HG03060 (cell line): Measurements from ENCODE around the gene ZDHHC4.
"Not testable (repeated sequence)": the region's sequence is repeated elsewhere in the genome, so short reads cannot be mapped to it uniquely, and the experiment has no call there.

Experiments
- ATAC-seq: cut with Tn5 transposase; IDR thresholded peaks from one replicate; pipeline ENCODE4 v1.9.1; 2021; ENCODE audit warnings: low read depth, moderate number of reproducible peaks; ENCODE audit not compliant: unreplicated experiment

The ZDHHC4 gene

DNA sequence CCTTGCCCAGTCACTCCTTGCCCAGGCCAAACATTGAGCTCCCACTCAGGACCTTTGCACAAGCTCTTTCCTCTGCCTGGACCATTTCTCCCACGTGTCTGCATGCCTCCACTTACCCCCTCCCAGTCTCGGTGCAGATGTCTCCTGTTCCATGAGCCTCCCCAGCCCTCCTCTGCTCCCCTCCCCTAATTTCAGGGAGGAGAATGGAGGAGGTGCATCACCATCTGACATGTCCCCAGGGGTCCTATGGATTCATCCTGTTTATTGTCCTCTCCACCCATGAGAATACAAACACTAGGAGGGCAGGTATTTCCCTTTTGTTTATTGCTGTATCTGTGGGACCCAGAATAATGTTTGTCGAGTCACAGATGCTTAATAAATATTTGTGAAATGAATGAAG lies 17.4 kb upstream of the ZDHHC4 start:
- ATAC-seq, result no peak

DNA sequence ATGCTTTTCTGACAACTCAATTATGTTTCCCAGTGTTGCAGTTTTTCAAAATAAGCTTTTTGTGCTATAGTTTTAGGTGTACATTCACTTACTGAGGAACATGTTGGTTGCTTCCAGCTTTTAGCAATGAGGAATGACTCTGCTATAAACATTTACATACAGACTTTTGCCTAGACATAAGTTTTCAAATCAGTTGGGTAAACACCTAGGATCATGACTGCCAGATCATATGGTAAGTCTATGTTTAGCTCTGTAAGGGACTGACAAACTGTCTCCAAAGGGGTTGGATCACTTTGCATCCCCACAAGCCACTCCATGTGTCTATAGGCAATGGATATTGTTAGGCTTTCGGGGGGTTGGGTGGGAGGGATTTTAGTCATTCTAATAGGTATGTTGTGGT lies 15.1 kb upstream of the ZDHHC4 start:
- no peak for ATAC-seq

DNA sequence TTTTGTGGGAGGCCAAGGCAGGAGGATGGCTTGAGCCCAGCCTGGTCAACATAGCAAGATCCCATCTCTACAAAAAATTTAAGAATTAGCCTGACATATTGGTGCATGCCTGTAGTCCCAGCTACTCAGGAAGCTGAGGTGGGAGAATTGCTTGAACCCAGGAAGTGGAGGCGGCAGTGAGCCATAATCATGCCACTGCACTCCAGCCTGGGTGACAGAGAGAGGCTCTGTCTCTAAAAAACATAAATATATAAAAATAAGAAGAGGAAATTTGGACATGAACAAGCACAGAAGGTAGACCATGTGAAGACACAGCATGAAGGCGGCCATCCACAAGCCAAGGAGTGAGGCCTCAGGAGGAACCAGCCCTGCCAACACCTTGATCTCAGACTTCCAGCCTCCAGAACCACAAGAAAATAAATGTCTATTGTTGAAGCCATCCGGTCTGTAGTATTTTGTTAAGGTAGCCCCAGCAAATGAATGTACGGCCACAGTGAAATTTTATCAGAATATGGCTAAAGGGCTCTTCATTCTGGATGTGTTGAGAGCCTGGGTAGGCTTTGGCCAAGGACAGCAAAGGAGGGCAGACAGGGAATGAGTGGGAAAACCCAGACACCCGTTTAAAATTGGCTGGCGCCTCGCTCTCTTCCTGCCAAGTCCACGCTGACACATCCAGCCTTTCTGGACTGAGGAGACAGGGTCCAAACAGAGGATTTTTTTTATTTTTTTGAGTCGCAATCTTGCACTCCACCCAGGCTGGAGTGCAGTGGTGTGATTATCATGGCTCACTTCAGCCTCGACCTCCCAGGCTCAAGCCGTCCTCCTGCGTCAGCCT lies 13.1 kb upstream of the ZDHHC4 start:
- ATAC-seq, result no peak

DNA sequence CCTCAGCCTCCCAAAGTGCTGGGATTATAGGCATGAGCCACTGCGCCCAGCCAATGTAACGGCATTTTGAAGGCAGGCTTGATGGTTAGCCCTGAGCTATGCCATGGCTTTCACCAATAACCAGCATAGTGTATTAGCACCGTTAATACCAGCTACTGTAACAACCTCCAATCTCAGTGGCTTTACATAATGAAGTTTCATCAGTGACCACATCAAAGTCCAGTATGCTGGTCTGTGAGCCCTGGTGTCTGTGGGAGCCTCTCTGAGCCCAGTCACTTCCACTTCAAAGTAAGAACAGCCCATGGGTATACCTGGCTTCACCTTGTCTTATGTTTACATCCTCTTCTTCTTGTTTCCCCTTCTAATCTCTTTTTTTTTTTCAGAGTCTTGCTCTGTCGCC lies 11.6 kb upstream of the ZDHHC4 start:
- ATAC-seq, result no peak

DNA sequence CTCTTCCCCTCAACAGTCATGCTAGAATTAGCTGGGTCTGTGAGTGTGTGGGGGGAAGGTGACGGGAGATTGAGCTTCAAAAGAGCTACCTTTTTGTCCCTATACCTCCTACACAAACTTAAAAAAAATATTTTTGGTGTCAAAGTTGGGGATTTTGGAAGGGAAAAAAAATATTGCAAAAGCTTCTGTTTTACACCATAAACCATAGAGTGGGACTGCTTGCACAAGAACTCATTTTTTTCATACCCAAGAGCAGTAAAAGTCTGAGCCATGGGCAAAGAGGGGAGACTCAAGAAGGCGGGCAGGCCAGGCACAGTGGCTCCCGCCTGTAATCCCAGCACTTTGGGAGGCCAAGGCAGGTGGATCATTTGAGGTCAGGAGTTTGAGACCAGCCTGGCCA lies 9.4 kb upstream of the ZDHHC4 start:
- no peak for ATAC-seq

DNA sequence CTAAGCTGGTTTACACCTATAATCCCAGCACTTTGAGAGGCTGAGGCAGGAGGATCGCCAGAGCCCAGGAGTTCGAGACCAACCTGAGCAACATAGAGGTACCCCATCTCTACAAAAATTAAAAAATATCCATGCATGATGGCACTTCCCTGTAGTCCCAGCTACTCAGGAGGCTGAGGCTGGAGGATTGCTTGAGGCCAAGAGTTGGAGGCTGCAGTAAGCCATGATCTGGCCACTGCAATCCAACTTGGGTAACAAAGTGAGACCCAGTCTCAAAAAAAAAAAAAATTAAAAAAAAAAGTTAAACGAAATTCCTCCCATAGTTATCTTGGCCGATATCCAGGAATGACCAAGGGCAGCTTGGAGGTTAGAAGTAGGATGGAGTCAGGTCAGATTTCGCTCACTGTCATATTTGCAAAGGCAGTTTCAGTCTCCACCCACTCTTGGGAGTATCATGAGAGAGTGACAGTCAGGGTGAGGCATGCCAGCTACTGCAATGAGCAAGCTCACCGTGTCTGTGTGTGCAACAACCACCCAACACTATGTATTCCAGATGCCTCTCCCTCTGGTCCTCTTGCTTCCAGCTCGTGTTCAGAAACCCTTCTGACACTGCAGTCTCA lies 6.0 kb upstream of the ZDHHC4 start:
- ATAC-seq, result peak; percentile 60

DNA sequence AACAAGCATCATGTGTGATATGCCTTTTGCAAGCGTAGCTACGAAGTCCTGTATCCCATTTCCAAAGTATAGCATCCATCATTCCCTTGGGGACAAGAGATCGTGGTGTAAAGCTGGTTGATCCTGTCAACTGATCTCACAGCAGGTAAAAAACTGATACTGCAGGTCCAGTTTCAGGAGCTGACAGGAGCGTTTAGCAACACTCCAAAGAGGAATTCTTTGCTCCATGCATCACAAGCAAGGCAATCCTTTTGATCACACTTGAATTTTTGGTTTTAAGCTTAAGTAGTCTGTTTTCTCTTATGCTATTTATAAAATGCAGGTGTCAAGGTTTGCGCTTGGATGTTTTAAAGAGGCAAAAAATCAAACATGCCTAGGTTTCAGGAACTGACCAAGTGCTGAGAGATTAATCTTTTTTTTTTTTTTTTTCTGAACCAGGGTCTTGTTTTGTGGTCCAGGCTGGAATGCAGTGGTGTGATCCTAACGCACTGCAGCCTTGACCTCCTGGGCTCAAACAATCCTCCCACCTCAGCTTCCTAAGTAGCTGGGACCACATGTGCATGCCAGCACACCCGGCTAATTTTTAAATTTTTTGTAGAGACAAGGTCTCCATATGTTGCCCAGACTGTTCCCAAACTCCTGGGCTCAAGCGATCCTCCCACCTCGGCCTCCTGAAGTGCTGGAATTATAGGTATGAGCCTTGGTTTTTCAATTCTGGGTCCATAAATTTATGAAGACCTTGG lies 1.8 kb upstream of the ZDHHC4 start:
- no peak for ATAC-seq

DNA sequence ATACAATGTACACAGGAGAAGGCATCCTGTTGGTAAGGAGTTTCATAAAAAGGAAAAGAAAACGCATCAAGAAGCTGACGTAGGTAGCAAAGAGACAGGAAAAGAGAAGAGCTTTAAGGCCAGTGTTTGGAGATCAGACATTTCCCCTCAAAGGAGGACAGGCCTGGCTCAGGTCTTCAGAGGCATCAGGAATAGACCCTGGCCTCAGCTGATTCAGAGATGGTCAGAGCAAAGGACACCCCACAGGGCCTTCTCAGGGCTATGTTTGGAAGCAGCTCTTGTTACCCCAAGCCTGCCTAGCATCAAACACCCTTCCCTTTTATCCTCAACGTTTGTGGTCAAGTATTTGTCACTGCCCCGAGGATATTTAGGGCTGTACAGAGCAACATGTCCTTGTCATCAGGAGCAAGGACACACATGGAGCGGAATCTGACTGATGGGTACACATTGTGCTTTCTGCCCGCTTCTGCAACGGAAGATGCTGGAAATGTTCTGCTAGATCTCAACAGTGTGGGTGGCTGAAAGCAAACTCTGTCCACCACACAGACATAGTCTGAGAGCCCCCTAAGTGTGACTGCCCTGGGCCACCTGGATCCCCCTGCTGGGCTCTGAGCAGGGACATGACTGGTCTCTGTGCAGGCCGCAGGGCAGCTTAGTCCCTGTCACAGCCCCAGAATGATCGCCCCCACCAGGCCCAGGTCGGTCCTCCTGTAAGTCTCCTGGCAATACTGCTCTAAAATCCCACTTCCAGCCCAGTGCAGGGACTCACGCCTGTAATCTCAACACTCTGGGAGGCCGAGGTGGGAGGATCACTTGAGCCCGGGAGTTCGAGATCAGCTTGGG lies 1.0 kb upstream of the ZDHHC4 start:
- no peak for ATAC-seq

DNA sequence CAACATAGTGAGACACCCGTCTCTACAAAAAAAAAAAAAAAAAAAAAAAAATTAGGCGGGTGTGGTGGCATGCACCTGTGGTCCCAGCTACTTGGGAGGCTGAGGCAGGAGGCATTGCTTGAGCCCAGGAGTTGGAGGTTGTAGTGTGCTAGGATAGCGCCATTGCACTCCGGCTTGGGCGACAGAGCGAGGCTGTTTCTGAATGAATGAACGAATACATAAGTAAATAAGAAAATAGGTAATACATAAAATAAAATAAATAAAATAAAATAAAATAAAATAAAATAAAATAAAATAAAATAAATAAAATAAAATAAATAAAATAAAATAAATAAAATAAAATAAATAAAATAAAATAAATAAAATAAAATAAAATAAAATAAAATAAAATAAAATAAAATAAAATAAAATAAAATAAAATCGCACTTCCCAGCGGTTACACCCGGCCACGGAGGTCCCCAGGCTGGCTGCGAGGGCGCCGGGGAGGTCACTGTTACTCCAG lies 336 bp upstream of the ZDHHC4 start:
- not testable (repeated sequence) for ATAC-seq

DNA sequence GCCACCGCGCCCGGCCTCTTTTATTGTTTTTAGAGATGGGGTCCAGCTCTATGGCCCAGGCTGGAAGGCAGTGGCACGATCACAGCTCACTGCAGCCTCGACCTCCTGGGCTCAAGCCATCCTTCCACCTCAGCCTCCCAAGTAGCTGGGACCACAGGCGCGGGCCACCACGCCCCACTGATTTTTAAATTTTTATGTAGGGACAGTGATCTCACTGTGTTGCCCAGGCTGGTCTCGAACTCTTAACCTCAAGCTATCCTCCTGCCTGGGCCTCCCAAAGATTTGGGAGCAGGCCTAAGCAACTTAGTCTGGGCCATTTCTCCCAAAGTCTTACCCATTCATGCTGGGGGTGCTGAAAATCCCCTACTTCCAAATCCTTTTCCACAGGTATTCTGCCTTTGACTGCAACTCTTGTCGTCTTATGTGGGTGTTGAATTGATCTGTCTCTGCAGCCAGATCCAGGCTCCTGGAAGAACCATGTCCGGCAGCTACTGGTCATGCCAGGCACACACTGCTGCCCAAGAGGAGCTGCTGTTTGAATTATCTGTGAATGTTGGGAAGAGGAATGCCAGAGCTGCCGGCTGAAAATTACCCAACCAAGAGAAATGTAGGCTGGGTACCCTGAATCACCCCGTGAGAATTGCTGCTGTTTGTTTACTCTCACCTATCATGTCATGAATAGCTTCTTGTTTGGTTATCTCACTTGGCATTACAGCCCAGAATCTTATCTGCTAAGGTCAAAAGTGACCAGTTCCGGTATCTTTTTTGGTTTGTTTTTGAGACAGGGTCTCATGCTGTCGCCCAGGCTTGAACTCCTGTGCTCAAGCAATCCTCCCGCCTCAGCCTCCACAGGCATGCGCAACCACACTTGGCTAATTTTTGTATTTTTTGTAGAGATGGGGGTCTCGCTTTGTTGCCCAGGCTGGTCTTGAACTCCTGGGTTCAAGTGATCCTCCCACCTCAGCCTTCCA lies 1.1 kb downstream of the ZDHHC4 start:
- ATAC-seq, result no peak

DNA sequence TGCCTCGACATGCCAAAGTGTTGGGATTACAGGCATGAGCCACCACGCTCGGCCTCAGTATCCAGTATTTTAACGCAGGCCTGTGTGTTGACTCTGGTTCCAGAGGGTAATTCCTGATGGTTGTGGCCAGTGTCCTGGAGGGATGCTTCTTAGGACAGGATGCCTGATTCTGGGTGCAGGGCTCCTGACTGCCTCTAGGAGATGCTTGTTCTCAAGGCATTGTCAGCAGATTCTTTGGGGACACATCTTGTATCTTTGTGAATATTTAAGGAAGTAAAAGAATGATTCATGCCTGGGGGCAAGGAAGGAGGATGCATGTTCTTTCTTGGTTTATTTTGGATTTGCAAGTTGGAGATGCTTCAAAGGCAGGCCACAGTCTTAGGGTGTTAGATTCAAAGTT lies 2.2 kb downstream of the ZDHHC4 start:
- no peak for ATAC-seq

DNA sequence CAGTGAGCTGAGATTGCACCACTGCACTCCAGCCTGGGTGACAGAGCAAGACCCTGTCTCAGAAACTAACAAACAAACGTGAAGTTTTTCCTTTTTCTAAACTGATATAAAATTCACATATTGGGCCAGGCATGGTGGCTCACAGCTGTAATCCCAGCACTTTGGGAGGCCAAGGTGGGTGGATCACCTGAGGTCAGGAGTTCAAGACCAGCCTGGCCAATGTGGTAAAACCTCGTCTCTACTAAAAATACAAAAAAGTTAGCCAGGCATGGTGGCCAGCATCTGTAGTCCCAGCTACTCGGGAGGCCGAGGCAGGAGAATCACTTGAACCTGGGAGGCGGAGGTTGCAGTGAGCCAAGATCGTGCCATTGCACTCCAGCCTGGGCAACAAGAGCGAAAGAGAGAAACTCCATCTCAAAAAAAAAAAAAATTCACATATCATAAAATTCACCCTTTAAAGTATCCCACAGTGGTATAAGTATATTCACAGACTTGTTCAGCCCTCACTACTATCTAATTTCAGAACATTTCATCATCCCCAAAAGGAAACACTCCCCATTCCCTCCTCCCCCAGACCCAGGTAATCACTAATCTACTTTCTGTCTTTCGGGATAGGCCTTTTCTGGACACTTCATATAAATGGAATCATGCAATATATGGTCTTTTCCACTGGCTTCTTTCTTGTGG lies 8.6 kb downstream of the ZDHHC4 start:
- ATAC-seq, result not testable (repeated sequence)

DNA sequence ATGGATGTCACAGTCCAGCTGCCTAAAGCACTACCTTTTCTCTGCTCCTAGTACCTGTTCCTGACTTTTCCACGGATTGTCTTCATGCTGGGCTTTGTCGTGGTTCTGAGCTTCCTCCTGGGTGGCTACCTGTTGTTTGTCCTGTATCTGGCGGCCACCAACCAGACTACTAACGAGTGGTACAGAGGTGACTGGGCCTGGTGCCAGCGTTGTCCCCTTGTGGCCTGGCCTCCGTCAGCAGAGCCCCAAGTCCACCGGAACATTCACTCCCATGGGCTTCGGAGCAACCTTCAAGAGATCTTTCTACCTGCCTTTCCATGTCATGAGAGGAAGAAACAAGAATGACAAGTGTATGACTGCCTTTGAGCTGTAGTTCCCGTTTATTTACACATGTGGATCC lies 11.3 kb downstream of the ZDHHC4 start:
- ATAC-seq, result no peak

DNA sequence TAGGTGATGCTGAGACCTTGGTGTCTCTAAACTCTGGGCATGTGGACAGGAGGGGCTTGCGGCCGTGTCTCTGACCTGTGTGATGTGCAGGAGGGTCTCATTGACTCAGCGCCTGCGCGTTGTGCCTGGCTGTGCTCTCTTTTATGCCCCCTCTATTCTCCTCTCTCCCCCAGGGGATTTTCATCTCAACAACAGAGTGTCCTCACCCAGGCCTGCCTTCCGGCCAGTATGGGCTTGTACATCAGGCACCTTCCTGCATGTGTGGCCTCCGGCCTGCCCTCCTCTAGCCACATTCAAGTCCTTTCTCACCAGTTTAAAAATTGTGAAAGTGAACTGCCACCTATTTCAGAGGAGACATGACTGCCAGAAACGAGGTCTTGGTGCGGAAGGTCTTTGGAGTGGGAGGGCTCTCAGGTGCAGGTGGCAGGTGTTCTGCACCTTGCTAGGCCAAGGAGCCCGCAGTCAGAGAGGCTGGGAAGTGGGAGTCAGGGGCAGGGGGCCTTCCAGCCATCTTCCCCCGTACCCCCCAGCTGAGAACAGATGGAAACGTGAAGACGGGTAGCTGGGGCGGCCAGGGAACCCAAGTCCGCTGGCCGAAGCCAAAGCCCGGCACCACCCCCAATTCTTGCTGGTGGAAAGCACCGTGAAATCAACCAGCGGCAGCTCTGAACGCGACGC lies 12.0 kb downstream of the ZDHHC4 start:
- ATAC-seq, result no peak

DNA sequence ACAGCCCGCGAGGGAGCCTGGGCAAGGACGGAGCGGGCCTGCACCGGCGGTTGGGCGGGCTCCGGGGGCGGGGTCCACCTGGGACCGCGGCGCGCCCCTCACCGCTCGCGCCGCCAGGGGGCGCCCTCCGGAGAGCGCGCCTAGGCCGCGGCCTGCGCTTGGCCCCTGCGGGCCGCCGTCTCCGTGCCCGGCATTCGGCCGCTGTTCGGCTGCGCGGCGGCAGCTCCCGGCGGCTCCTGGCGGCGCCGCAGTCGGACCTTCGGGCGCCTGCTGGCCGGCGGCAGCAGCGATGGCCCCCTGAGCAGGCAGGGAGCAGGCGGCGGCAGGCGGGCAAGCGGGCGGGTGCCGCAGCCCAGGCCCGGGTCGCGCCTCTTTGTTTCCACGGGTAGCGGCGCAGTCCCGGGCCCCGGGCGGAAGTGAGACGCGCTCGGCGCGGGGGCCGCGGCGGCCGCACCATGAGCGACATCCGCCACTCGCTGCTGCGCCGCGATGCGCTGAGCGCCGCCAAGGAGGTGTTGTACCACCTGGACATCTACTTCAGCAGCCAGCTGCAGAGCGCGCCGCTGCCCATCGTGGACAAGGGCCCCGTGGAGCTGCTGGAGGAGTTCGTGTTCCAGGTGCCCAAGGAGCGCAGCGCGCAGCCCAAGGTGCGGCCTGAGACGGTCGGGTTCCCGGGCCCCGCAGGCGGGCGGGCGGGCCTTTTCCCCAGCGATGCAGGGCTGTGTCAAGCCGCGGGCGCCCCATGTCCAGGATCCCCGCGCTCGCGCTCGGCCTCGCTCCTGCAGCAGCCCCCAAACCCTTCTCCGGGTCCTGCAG lies 12.8 kb downstream of the ZDHHC4 start, which contains the start of gene INTS15:
Gene INTS15 (plus strand): TSS at position 193 of the 816 bp plus-strand sequence. CDS start 263 bp downstream, at position 456.
- ATAC-seq, result peak; percentile 48

DNA sequence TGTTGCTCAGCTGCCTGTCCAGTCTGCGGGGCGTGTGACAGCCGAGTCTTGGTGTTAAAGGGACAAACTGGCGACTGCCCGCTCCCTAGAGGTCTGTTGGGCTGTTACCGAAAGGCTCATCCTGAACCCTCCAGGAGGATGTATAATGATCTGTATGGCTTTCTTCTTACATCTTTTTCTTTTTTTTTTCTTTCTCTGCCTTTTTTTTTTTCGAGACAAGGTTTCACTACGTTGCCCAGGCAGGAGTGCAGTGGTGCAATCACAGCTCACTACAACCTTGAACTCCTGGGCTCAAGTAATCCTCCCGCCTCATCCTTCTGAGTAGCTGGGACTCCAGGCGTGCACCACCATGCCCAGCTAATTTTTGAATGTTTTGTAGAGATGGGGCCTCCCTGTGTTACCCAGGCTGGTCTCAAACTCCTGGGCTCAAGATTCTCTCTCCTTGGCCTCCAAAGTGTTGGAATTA lies 13.4 kb downstream of the ZDHHC4 start:
- ATAC-seq, result no peak

DNA sequence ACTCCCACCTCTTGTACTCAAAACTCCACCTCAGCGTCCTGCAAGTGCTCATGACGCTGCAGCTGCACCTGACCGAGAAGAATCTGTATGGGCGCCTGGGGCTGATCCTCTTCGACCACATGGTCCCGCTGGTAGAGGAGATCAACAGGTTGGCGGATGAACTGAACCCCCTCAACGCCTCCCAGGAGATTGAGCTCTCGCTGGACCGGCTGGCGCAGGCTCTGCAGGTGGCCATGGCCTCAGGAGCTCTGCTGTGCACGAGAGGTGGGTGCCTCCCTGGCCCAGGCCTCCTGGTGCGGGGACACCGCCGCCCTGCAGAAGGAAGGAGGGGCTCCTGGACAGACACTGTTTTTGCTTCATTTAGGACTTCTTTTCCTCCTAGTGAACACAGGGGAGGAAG lies 22.8 kb downstream of the ZDHHC4 start:
- no peak for ATAC-seq
